ENCODE measurements around the gene CORO1A. TPM values are rescaled to one million over a fixed set of nuclear protein-coding genes. Genes with fewer than 3 reads are reported as not detected.
"Not testable (repeated sequence)": the region's sequence is repeated elsewhere in the genome, so short reads cannot be mapped to it uniquely, and the experiment has no call there.

Gene CORO1A
- total RNA-seq, 4 donors from 2014 or later = 9.5 to 29.1 (median 23.2) TPM

GRCh38 chr16:30155188-30155587 lies 28.2 kb upstream of the CORO1A start:
- peaks cover 0 to 5% (median 0%) of the 10 kb centered on the region in 3 donors for H3K4me1 ChIP-seq
- no peak for DNase-seq
- no peak for TF ChIP-seq CTCF (IDR thresholded peaks at IDR 0.05)
- TF ChIP-seq POLR2A (IDR thresholded peaks at IDR 0.05) = no peak
- no peaks in the 10 kb centered on the region for H3K27me3 ChIP-seq
- no peak overlapping the region for H3K27ac ChIP-seq
- 92 to 99% methylated on average over 5 of the region's 5 CpGs for WGBS, 2 donors
- no peaks in the 10 kb centered on the region for H3K36me3 ChIP-seq
- intact Hi-C loops (cut with DNase I) = no loop called here
- no peaks in the 10 kb centered on the region for H3K9me3 ChIP-seq
- no peak overlapping the region for H3K4me3 ChIP-seq

- peaks cover 0 to 5% (median 0%) of the 10 kb centered on the region in 3 donors for H3K4me1 ChIP-seq
- H3K36me3 ChIP-seq = no peaks in the 10 kb centered on the region
- no peak for DNase-seq
- 53 to 55% methylated on average over 1 of the region's 1 CpG for WGBS, 2 donors
- intact Hi-C loops (cut with DNase I) = no loop called here
- H3K27me3 ChIP-seq = no peaks in the 10 kb centered on the region
- TF ChIP-seq CTCF (IDR thresholded peaks at IDR 0.05) (no peak), POLR2A (IDR thresholded peaks at IDR 0.05) (no peak)
- H3K27ac ChIP-seq = no peak overlapping the region
- H3K9me3 ChIP-seq = no peaks in the 10 kb centered on the region
- H3K4me3 ChIP-seq = no peak overlapping the region
These were observed 26.2 kb upstream of the CORO1A start for GRCh38 chr16:30157214-30157613.

GRCh38 chr16:30163538-30163937 lies 19.9 kb upstream of the CORO1A start:
- TF ChIP-seq POLR2A (IDR thresholded peaks at IDR 0.05) (no peak), CTCF (IDR thresholded peaks at IDR 0.05) (no peak)
- Histone ChIP-seq H3K36me3 (no peaks in the 10 kb centered on the region), H3K9me3 (no peaks in the 10 kb centered on the region), H3K4me1 (peaks cover 0 to 5% (median 0%) of the 10 kb centered on the region in 3 donors), H3K27me3 (no peaks in the 10 kb centered on the region), H3K4me3 (no peak overlapping the region), H3K27ac (no peak overlapping the region)
- DNase-seq = no peak
- 57 to 79% methylated on average over 3 of the region's 3 CpGs for WGBS, 2 donors
- intact Hi-C loops (cut with DNase I) = no loop called here

- no peak for DNase-seq
- Histone ChIP-seq H3K27me3 (no peaks in the 10 kb centered on the region), H3K27ac (no peak overlapping the region), H3K4me3 (no peak overlapping the region), H3K4me1 (no peaks in the 10 kb centered on the region), H3K9me3 (no peaks in the 10 kb centered on the region), H3K36me3 (no peaks in the 10 kb centered on the region)
- TF ChIP-seq CTCF (IDR thresholded peaks at IDR 0.05) = no peak
- TF ChIP-seq POLR2A (IDR thresholded peaks at IDR 0.05) = no peak
- intact Hi-C loops (cut with DNase I) = no loop called here
- 80 to 85% methylated on average over 9 to 10 of the region's 11 CpGs for WGBS, 2 donors
These were observed 17.1 kb upstream of the CORO1A start for GRCh38 chr16:30166202-30166902.

GRCh38 chr16:30168746-30169145 lies 14.7 kb upstream of the CORO1A start:
- H3K9me3 ChIP-seq; H3K4me3 ChIP-seq; H3K36me3 ChIP-seq; H3K27ac ChIP-seq; intact Hi-C loops (cut with DNase I); H3K4me1 ChIP-seq; DNase-seq; H3K27me3 ChIP-seq: not testable (repeated sequence)
- WGBS, 2 donors = no CpG with 5 or more reads among the region's 29 CpGs

- H3K36me3 ChIP-seq; H3K4me1 ChIP-seq; H3K4me3 ChIP-seq; H3K27me3 ChIP-seq; H3K9me3 ChIP-seq; DNase-seq; H3K27ac ChIP-seq; intact Hi-C loops (cut with DNase I): not testable (repeated sequence)
- WGBS, 2 donors = no CpG with 5 or more reads among the region's 38 CpGs
These were observed 14.0 kb upstream of the CORO1A start for GRCh38 chr16:30169416-30169815.

- H3K4me3 ChIP-seq; DNase-seq; H3K27me3 ChIP-seq; intact Hi-C loops (cut with DNase I); H3K27ac ChIP-seq; H3K36me3 ChIP-seq; H3K9me3 ChIP-seq; H3K4me1 ChIP-seq: not testable (repeated sequence)
- no CpG with 5 or more reads among the region's 31 CpGs for WGBS, 2 donors
These were observed 13.3 kb upstream of the CORO1A start for GRCh38 chr16:30170145-30170544.
